Daoy (cell line): ENCODE data around the gene TMEM154. TPM values are rescaled to one million over a fixed set of nuclear protein-coding genes. Genes with fewer than 3 reads are reported as not detected.

Source experiments
- DNase-seq: peaks from one replicate; pipeline ENCODE4 v3.0.0-alpha.2; 2015; ENCODE audit warnings: low read depth
- total RNA-seq: library from RNA; depleted of rRNA; stranded (reverse); fragments of >200 nt; shearing (Covaris generic); gene quantifications from 2 replicates; pipeline ENCODE4 v1.2.3, GENCODE V29; 2014

TMEM154 gene
- total RNA-seq, 1 experiment from 2014 or later: 2.6 TPM

- DNase-seq: no peak
These were observed 87.9 kb downstream of the TMEM154 start for GRCh38 chr4:152591876-152592275.

- DNase-seq: no peak
These were observed 88.4 kb downstream of the TMEM154 start for GRCh38 chr4:152591396-152591795.

- peak; percentile 40 for DNase-seq
These were observed 89.4 kb downstream of the TMEM154 start for GRCh38 chr4:152590179-152591031.

GRCh38 chr4:152588869-152589268 lies 90.9 kb downstream of the TMEM154 start:
- no peak for DNase-seq

- no peak for DNase-seq
These were observed 92.7 kb downstream of the TMEM154 start for GRCh38 chr4:152587127-152587526.

- DNase-seq: no peak
These were observed 93.1 kb downstream of the TMEM154 start for GRCh38 chr4:152586668-152587067.

- no peak for DNase-seq
These were observed 94.8 kb downstream of the TMEM154 start for GRCh38 chr4:152585023-152585441.

- DNase-seq: no peak
These were observed 98.1 kb downstream of the TMEM154 start for GRCh38 chr4:152581536-152582160.

GRCh38 chr4:152579916-152580315 lies 99.9 kb downstream of the TMEM154 start:
- no peak for DNase-seq

- DNase-seq: no peak
These were observed 100.6 kb downstream of the TMEM154 start for GRCh38 chr4:152579107-152579764.

- no peak for DNase-seq
These were observed 101.1 kb downstream of the TMEM154 start for GRCh38 chr4:152578670-152579069.

- no peak for DNase-seq
These were observed 101.9 kb downstream of the TMEM154 start for GRCh38 chr4:152577708-152578396.

- DNase-seq: no peak
These were observed 104.3 kb downstream of the TMEM154 start for GRCh38 chr4:152575533-152575932.

GRCh38 chr4:152573861-152574260 lies 105.9 kb downstream of the TMEM154 start:
- no peak for DNase-seq

- DNase-seq: peak; percentile 16
These were observed 107.2 kb downstream of the TMEM154 start for GRCh38 chr4:152572417-152573086.

- DNase-seq: no peak
These were observed 108.0 kb downstream of the TMEM154 start for GRCh38 chr4:152571770-152572169.

GRCh38 chr4:152571296-152571695 lies 108.5 kb downstream of the TMEM154 start:
- DNase-seq: no peak
